HepG2 (cell line): ENCODE data around the gene MYO7A. TPM values are rescaled to one million over a fixed set of nuclear protein-coding genes. Genes with fewer than 3 reads are reported as not detected.

Experiments
- ATF6 ChIP-seq: sonication (generic); formaldehyde crosslinking; conservative IDR thresholded peaks from 2 replicates; pipeline ENCODE4 v1.4.0; 2020; ENCODE audit warnings: missing genetic modification reagents
- HOXA3 ChIP-seq: sonication (generic); formaldehyde crosslinking; IDR thresholded peaks from 2 replicates; pipeline ENCODE4 v1.5.0; 2020; ENCODE audit warnings: missing genetic modification reagents
- RBM39 ChIP-seq: fragments of 200-400 bp; formaldehyde crosslinking; IDR thresholded peaks from one replicate; pipeline ENCODE4 v1.6.1; 2018; ENCODE audit warnings: antibody characterized with exemption, mild to moderate bottlenecking, low read depth, low read length; ENCODE audit not compliant: poor library complexity, severe bottlenecking
- SIN3A ChIP-seq: IDR thresholded peaks from 2 replicates; pipeline ENCODE4 v1.6.1; 2011; ENCODE audit warnings: low read depth, mild to moderate bottlenecking, control low read depth, low read length, borderline replicate concordance
- SMC3 ChIP-seq: IDR thresholded peaks from 2 replicates; pipeline ENCODE4 v1.6.1; 2011; ENCODE audit warnings: low read length, improper control_type of control experiment
- SNAPC4 ChIP-seq: sonication (generic); formaldehyde crosslinking; IDR thresholded peaks from 2 replicates; pipeline ENCODE4 v1.4.0; 2020; ENCODE audit warnings: mild to moderate bottlenecking, missing genetic modification reagents
- ZMYM3 ChIP-seq: sonication (generic); formaldehyde crosslinking; IDR thresholded peaks from 2 replicates; pipeline ENCODE4 v1.5.1; 2020; ENCODE audit warnings: mild to moderate bottlenecking, missing genetic modification reagents
- ZNF460 ChIP-seq: sonication (generic); formaldehyde crosslinking; IDR thresholded peaks from 2 replicates; pipeline ENCODE4 v1.5.1; 2020; ENCODE audit warnings: missing genetic modification reagents, mild to moderate bottlenecking, borderline replicate concordance
- ZNF672 ChIP-seq: sonication (generic); formaldehyde crosslinking; IDR thresholded peaks from 2 replicates; pipeline ENCODE4 v1.8.1; 2022; ENCODE audit warnings: missing genetic modification reagents
- polyA plus RNA-seq, 8 experiments: library from polyadenylated mRNA; depleted of rRNA in 3 of 8; stranded (reverse) in 7 of 8; unstranded in 1 of 8; fragments of >200 nt; fragmentation: Illumina TruSeq in 4 of 8; extraction: Trizol in 4 of 8; gene quantifications; 2 replicates each; pipeline versions ENCODE4 v1.2.1 to v1.2.3, GENCODE V29; 2011 to 2016; ENCODE audit warnings: low read depth in 4 of 8, missing spikeins in 1 of 8, mixed read lengths in 1 of 8; ENCODE audit not compliant: insufficient read depth in 1 of 8
- total RNA-seq, 5 experiments: library from RNA; depleted of rRNA; stranded (reverse); fragments of >200 nt; fragmentation: Illumina TruSeq; extraction: Trizol; gene quantifications; 2 replicates each; pipeline ENCODE4 v1.2.3, GENCODE V29; 2016; ENCODE audit warnings: low read depth in 1 of 5
- TF ChIP-seq, protein P1 (sequence below): sonication (generic); formaldehyde crosslinking; IDR thresholded peaks from 2 replicates; pipeline ENCODE4 v1.9.0; 2022; ENCODE audit warnings: low read depth, missing genetic modification reagents
- TF ChIP-seq, protein P2 (sequence below): sonication (generic); formaldehyde crosslinking; IDR thresholded peaks from 2 replicates; pipeline ENCODE4 v1.5.0; 2020; ENCODE audit warnings: missing genetic modification reagents
- TF ChIP-seq, protein P3 (sequence below): sonication (generic); formaldehyde crosslinking; IDR thresholded peaks from 2 replicates; pipeline ENCODE4 v1.5.0; 2020; ENCODE audit warnings: missing genetic modification reagents
- TF ChIP-seq, protein P4 (sequence below): sonication (generic); formaldehyde crosslinking; IDR thresholded peaks from 2 replicates; pipeline ENCODE4 v1.5.1; 2020; ENCODE audit warnings: missing genetic modification reagents, mild to moderate bottlenecking, borderline replicate concordance

The MYO7A gene
- total and polyA plus RNA-seq, 2 of the 13 experiments (the other 11 are each of a cell fraction or from before 2014, with no cell fraction given): 7.5 to 10.0 TPM

- TF ChIP-seq, protein P1, sequence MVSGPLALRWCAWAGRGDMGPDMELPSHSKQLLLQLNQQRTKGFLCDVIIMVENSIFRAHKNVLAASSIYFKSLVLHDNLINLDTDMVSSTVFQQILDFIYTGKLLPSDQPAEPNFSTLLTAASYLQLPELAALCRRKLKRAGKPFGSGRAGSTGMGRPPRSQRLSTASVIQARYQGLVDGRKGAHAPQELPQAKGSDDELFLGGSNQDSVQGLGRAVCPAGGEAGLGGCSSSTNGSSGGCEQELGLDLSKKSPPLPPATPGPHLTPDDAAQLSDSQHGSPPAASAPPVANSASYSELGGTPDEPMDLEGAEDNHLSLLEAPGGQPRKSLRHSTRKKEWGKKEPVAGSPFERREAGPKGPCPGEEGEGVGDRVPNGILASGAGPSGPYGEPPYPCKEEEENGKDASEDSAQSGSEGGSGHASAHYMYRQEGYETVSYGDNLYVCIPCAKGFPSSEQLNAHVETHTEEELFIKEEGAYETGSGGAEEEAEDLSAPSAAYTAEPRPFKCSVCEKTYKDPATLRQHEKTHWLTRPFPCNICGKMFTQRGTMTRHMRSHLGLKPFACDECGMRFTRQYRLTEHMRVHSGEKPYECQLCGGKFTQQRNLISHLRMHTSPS (CRISPR knock-in tag): peak; percentile 44; the same call in 1 of the 2 replicates
- TF ChIP-seq SNAPC4 (CRISPR knock-in tag): no peak
- TF ChIP-seq ATF6 (CRISPR knock-in tag): no peak
- peak; percentile 19; the same call in 1 of the 2 replicates for TF ChIP-seq HOXA3 (CRISPR knock-in tag)
- peak; percentile 88 for TF ChIP-seq ZMYM3 (CRISPR knock-in tag)
- no peak for TF ChIP-seq ZNF672 (CRISPR knock-in tag)
- TF ChIP-seq SMC3: no peak
- no peak for TF ChIP-seq SIN3A
- TF ChIP-seq, protein P2, sequence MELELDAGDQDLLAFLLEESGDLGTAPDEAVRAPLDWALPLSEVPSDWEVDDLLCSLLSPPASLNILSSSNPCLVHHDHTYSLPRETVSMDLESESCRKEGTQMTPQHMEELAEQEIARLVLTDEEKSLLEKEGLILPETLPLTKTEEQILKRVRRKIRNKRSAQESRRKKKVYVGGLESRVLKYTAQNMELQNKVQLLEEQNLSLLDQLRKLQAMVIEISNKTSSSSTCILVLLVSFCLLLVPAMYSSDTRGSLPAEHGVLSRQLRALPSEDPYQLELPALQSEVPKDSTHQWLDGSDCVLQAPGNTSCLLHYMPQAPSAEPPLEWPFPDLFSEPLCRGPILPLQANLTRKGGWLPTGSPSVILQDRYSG (CRISPR knock-in tag): no peak
- TF ChIP-seq ZNF460 (CRISPR knock-in tag): no peak
- TF ChIP-seq, protein P3, sequence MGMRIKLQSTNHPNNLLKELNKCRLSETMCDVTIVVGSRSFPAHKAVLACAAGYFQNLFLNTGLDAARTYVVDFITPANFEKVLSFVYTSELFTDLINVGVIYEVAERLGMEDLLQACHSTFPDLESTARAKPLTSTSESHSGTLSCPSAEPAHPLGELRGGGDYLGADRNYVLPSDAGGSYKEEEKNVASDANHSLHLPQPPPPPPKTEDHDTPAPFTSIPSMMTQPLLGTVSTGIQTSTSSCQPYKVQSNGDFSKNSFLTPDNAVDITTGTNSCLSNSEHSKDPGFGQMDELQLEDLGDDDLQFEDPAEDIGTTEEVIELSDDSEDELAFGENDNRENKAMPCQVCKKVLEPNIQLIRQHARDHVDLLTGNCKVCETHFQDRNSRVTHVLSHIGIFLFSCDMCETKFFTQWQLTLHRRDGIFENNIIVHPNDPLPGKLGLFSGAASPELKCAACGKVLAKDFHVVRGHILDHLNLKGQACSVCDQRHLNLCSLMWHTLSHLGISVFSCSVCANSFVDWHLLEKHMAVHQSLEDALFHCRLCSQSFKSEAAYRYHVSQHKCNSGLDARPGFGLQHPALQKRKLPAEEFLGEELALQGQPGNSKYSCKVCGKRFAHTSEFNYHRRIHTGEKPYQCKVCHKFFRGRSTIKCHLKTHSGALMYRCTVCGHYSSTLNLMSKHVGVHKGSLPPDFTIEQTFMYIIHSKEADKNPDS (CRISPR knock-in tag): no peak
- no peak for TF ChIP-seq RBM39
- TF ChIP-seq, protein P4, sequence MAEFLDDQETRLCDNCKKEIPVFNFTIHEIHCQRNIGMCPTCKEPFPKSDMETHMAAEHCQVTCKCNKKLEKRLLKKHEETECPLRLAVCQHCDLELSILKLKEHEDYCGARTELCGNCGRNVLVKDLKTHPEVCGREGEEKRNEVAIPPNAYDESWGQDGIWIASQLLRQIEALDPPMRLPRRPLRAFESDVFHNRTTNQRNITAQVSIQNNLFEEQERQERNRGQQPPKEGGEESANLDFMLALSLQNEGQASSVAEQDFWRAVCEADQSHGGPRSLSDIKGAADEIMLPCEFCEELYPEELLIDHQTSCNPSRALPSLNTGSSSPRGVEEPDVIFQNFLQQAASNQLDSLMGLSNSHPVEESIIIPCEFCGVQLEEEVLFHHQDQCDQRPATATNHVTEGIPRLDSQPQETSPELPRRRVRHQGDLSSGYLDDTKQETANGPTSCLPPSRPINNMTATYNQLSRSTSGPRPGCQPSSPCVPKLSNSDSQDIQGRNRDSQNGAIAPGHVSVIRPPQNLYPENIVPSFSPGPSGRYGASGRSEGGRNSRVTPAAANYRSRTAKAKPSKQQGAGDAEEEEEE (CRISPR knock-in tag): no peak
These were observed 8.9 kb downstream of the MYO7A start (continued) for GRCh38 chr11:77136784-77137420.
